ENCODE results near the gene CYB561. TPM values are rescaled to one million over a fixed set of nuclear protein-coding genes. Genes with fewer than 3 reads are reported as not detected.
A peak's percentile ranks its signal among the peaks of the same experiment; 100 is the strongest.

CYB561 gene
- total RNA-seq, 1 donor from 2014 or later: 9.0 TPM

DNA sequence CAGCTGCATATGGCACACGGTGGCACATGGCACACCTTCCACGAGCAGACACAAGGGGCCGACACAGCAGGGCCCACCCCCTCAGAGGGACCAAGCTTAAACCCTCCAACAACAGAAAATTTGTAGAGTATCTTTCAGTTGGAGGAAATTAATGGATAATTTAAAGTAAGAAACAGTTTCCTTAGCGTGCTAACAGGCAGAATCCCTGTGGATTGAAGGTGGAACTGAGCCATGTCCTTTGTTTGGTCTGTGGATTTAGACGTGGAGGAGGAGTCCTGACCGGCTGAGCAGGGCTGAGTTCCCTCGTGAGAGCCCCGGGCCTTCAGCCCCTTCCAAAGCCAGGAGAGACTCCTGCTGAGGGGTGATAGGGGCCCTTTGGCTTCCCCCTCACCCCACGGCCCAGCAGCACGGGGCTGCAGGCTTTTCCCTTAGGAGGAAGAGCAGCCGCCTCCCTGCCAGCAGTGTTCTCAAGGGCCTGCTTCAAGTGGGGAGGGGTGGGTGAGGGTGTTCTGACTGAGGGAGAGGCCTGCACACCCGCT, 1.4 kb upstream of the CYB561 start:
- peaks cover 65% of the 10 kb centered on the region for H3K4me1 ChIP-seq
- intact Hi-C loops (cut with micrococcal nuclease): no loop called here
- no peaks in the 10 kb centered on the region for H3K9me3 ChIP-seq (replicated peaks)
- H3K4me3 ChIP-seq: peak overlapping the region; percentile 83
- no peak for DNase-seq
- H3K36me3 ChIP-seq: no peaks in the 10 kb centered on the region
- peak overlapping the region; percentile 88 for H3K27ac ChIP-seq (replicated peaks)
- no peaks in the 10 kb centered on the region for H3K27me3 ChIP-seq (ENCODE audit: low read depth)
- TF ChIP-seq, protein P1, sequence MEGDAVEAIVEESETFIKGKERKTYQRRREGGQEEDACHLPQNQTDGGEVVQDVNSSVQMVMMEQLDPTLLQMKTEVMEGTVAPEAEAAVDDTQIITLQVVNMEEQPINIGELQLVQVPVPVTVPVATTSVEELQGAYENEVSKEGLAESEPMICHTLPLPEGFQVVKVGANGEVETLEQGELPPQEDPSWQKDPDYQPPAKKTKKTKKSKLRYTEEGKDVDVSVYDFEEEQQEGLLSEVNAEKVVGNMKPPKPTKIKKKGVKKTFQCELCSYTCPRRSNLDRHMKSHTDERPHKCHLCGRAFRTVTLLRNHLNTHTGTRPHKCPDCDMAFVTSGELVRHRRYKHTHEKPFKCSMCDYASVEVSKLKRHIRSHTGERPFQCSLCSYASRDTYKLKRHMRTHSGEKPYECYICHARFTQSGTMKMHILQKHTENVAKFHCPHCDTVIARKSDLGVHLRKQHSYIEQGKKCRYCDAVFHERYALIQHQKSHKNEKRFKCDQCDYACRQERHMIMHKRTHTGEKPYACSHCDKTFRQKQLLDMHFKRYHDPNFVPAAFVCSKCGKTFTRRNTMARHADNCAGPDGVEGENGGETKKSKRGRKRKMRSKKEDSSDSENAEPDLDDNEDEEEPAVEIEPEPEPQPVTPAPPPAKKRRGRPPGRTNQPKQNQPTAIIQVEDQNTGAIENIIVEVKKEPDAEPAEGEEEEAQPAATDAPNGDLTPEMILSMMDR (IDR thresholded peaks at IDR 0.05; ENCODE audit: borderline replicate concordance): no peak

GRCh38 chr17:63446753-63447470, 806 bp upstream of the CYB561 start:
- DNase-seq: peak; percentile 68
- Histone ChIP-seq H3K27me3 (ENCODE audit: low read depth) (no peaks in the 10 kb centered on the region), H3K9me3 (replicated peaks) (no peaks in the 10 kb centered on the region), H3K4me3 (peak overlapping the region; percentile 83), H3K4me1 (peaks cover 67% of the 10 kb centered on the region), H3K27ac (replicated peaks) (peak overlapping the region; percentile 88), H3K36me3 (no peaks in the 10 kb centered on the region)
- TF ChIP-seq, protein P1 (IDR thresholded peaks at IDR 0.05; ENCODE audit: borderline replicate concordance): peak; percentile 25
- intact Hi-C loops (cut with micrococcal nuclease): no loop called here

GRCh38 chr17:63445571-63445953, 544 bp downstream of the CYB561 start:
- TF ChIP-seq, protein P1 (IDR thresholded peaks at IDR 0.05; ENCODE audit: borderline replicate concordance): no peak
- peaks cover 70% of the 10 kb centered on the region for H3K4me1 ChIP-seq
- H3K36me3 ChIP-seq: no peaks in the 10 kb centered on the region
- no peaks in the 10 kb centered on the region for H3K9me3 ChIP-seq (replicated peaks)
- H3K27me3 ChIP-seq (ENCODE audit: low read depth): no peaks in the 10 kb centered on the region
- H3K27ac ChIP-seq (replicated peaks): peak overlapping the region; percentile 88
- intact Hi-C loops (cut with micrococcal nuclease): no loop called here
- peak overlapping the region; percentile 83 for H3K4me3 ChIP-seq
- no peak for DNase-seq

DNA sequence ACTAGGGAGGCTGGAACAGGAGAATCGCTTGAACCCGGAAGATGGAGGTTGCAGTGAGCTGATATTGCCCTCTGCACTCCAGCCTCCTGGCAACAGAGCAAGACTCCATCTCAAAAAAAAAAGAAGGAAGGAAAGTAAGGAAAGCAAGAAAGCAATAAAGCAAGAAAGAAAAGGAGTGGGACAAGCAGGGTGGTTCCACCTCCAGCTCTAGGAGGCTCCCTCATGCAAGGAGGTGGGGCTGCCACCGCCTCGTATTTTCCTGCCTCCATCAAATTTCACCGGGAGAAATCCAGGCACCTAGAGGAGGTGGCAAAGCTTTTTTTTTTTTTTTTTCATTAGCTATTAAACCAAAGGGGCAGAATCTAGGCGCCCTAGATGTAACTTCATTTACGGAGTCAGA, 1.0 kb downstream of the CYB561 start:
- intact Hi-C loops (cut with micrococcal nuclease): no loop called here
- peaks cover 70% of the 10 kb centered on the region for H3K4me1 ChIP-seq
- no peaks in the 10 kb centered on the region for H3K27me3 ChIP-seq (ENCODE audit: low read depth)
- TF ChIP-seq, protein P1 (IDR thresholded peaks at IDR 0.05; ENCODE audit: borderline replicate concordance): no peak
- no peak for DNase-seq
- peak overlapping the region; percentile 83 for H3K4me3 ChIP-seq
- H3K36me3 ChIP-seq: no peaks in the 10 kb centered on the region
- no peak overlapping the region for H3K27ac ChIP-seq (replicated peaks)
- H3K9me3 ChIP-seq (replicated peaks): no peaks in the 10 kb centered on the region

DNA sequence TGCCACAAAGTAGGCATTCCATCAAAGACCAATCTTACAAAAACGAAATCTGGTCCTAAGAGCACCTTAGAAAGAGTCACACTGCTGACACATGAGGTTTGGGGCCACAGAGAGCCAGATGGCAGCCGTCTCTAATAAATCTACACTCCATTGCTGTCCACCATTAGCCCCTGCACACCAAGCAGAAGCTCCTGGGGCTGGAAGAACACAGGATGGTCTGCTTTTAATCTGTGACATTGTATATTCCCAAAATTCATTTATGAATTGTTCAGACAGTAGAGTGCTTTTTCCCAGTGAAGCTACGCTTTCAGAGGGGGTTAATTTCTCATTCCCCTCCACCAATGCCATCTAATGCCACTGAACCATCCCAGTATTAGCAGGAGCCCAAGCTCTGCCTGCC, 1.6 kb downstream of the CYB561 start:
- TF ChIP-seq, protein P1 (IDR thresholded peaks at IDR 0.05; ENCODE audit: borderline replicate concordance): no peak
- H3K36me3 ChIP-seq: no peaks in the 10 kb centered on the region
- intact Hi-C loops (cut with micrococcal nuclease): no loop called here
- no peaks in the 10 kb centered on the region for H3K9me3 ChIP-seq (replicated peaks)
- peaks cover 74% of the 10 kb centered on the region for H3K4me1 ChIP-seq
- no peak overlapping the region for H3K27ac ChIP-seq (replicated peaks)
- no peak for DNase-seq
- no peak overlapping the region for H3K4me3 ChIP-seq
- no peaks in the 10 kb centered on the region for H3K27me3 ChIP-seq (ENCODE audit: low read depth)
